ENCODE results near the gene MYO15B.
"Not testable (repeated sequence)": the region's sequence is repeated elsewhere in the genome, so short reads cannot be mapped to it uniquely, and the experiment has no call there.

Gene MYO15B

DNA sequence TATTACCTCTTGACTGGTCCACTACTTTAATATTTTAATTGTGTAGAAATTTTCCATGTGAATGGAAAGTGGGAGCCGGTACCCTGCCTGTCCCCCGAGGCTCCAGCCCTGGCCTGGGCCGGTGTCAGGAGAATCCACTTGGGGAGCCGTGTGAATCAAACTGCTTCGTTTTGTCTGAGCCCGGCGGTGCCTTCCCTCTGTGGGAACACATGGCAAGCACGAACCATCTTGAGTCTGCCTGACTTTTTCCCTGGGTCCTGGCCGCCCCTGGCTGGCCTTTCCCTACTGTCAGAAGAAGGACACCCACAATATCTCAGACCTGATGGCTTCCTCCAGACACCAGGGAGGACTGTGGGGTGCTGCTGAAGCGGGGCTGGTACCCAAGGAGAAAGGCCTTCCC, 12.4 kb upstream of the MYO15B start:
- no peak for DNase-seq (ENCODE audit: low read depth in 2 of 2, low spot score in 1 of 2)

DNA sequence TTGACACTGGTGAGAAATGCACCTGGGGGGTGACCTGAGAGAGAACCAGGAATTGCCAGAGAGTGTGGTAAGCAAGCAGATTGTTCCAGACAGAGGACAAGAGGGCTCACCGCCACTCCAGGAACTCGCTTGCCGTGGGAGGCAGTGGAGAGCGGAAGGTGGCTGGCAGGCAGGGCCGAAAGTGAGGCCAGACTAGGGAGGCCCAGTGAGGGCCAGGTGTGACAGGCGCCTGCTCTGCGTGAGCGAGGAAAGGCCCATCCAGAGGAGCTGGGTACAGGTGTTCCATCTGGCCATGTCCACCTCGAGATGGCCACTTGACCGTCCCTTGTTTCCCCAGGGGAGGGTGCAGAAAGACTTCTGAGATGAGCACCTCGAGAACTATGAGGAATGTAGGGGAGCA, 11.9 kb upstream of the MYO15B start:
- no peak for DNase-seq (ENCODE audit: low read depth in 2 of 2, low spot score in 1 of 2)

DNA sequence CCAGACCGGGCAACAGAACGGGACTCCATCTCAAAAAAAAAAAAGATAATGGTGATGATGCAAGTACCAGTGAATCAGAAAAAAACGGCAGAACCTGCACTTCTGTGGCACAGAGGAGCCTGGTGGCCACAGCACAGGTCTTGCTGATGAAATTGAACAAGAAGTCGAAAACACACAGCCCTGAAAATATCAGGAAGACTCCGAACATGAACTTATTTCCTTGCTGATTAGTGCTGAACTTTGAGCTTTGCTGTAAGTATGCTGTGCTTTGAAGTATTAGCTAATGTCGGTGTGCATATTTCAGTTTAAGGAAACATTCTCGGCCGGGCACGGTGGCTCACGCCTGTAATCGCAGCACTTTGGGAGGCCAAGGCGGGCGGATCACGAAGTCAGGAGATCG, 10.9 kb upstream of the MYO15B start:
- no peak for DNase-seq (ENCODE audit: low read depth in 2 of 2, low spot score in 1 of 2)

DNA sequence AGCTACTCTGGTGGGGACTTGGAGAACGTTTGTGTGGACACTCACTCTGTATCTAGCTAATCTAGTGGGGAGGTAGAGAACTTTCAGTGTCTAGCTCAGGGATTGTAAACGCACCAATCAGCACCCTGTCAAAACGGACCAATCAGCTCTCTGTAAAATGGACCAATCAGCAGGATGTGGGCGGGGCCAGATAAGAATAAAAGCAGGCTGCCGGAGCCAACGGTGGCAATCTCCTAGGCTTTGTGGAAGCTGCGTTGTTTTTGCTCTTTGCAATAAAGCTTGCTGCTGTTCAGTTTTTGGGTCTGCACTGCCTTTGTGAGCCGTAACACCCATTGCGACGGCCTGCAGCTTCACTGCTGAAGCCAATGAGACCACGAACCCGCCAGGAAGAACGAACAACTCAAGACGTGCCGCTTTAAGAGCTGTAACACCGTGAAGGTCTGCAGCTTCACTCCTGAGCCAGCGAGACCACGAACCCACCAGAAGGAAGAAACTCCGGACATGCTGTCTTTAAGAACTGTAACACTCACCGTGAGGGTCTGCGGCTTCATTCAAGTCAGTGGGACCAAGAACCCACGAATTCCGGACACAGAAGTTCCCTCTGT, 6.4 kb upstream of the MYO15B start:
- DNase-seq (ENCODE audit: low read depth in 2 of 2, low spot score in 1 of 2), result peak in 1 of 2 donors; percentile 28

DNA sequence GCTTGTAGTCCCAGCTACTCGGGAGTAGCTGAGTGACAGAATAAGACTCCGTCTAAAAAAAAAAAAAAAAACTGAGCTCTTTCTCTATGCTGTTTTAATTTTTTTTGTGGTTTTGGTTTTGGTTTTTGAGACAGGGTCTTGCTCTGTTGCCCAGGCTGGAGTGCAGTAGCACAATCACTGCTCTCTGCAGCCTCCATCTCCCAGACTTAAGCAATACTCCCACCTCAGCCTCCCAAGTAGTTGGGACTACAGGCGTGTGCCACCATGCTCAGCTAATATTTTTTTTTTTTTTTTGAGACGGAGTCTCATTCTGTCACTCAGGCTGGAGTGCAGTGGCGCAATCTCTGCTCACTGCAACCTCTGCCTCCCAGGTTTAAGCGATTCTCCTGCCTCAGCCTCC, 4.4 kb upstream of the MYO15B start:
- DNase-seq (ENCODE audit: low read depth in 2 of 2, low spot score in 1 of 2), result not testable (repeated sequence)

DNA sequence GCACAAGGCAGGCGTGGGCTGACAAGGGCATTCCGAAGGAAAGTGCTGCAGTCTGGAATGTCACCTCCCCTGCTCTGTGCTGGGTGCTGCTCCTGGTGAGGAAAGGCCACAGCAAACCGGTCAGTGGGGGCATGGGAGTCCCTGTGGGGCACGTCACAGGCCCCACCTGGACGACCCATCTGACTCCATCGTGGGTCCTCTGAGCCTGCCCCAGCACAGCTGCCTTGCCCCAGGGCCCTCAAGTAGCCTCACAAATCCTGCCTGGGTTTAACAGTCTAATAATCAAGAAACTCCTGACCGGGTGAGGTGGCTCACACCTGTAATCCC, 2.8 kb upstream of the MYO15B start:
- DNase-seq (ENCODE audit: low read depth in 2 of 2, low spot score in 1 of 2), result no peak

DNA sequence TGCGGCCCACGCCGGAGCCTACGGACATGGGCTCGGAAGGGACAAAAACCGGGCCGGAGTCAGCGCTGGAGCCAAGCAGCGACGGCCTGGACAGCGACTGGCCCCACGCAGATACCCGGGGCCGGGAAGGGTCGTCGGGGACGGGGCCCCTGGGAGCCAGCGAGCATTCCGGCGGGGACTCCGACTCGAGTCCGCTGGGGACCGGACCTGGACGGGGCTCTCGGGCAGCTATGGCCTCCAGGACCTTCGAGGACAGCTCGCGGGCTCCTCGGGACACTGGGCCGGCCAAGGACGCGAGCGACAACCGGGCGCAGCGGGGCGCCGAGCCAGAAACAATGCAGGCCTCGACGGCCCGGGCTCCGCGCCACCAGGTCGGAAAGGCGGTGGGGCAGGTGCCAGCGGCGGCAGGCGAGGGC, 1.0 kb downstream of the MYO15B start:
- no peak for DNase-seq (ENCODE audit: low read depth in 2 of 2, low spot score in 1 of 2)

DNA sequence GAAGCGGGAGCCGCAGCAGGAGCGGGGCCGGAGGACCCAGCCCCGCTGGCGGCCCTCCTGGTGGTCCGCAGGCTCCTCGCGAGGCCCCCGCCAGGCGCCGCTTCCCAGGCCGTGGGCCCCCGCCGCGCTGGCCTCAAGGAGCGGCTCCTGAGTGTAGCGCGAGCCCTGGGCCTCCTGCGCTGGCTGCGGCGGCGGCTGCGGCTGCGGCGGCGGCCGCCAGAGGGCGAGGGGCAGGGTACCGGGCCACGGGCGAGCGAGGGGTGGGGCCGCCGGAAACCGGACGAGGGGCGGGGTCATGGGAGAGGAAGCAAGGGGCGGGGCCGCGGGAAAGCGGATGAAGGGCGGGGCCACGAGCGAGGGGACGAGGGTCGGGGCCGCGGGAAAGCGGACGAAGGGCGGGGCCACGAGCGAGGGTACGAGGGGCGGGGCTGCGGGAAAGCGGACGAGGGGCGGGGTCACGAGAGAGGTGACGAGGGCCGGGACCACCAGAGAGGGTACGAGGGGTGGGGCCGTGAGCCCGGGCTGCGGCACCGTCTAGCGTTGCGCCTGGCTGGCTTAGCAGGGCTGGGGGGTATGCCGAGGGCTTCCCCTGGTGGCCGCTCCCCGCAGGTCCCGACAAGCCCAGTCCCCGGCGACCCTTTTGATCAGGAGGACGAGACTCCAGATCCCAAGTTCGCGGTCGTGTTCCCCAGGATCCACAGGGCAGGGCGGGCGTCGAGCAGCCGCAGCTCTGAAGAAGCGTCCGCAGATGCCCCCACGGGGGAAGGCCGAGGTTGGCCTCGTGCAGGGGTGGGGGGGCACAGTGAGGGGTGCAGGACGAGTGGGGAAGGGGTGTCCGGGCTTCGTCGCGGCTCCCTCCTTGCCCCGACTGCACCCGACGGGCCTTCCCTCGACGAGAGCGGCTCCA, 1.7 kb downstream of the MYO15B start:
- peak; percentile 90 to 95 for DNase-seq (ENCODE audit: low read depth in 2 of 2, low spot score in 1 of 2)

DNA sequence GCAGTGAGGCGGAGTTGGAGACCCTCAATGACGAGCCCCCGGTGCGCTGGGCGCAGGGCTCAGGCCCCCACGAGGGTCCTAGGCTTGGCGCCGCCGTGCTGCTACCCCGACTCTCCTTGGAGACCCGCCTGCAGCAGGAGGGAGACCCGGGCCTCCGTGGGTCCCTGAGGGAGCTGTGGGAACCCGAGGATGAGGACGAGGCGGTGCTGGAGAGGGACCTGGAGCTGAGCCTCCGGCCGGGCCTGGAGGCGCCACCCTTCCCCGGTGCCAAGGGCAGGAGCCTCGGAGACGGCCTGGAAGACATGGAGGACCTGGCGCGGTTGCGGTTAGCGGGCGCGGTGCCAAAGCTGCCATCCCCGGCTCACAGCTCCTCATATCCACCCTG, 2.3 kb downstream of the MYO15B start:
- DNase-seq (ENCODE audit: low read depth in 2 of 2, low spot score in 1 of 2), result no peak

DNA sequence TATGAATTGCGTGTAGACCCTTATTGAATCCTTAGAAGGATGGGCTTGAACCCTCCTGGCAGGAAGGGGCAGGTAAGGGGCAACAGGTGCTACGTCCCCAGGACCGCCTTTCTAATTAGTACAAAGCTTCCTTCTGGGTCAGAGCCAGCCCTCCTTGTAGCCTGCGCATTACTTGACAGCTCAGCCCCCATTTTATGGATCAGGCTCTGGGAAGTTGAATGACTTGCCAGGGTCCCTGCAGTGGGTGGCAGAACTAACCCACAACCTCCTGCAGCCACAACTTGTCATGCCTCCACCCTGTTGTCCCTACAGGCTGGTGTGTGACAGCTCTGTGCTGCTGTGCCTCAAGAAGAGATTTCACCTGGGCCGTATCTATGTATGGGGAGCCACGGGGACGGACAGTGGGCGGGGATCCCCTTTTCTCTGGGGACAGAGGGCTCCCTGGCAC, 2.7 kb downstream of the MYO15B start:
- DNase-seq (ENCODE audit: low read depth in 2 of 2, low spot score in 1 of 2), result no peak

DNA sequence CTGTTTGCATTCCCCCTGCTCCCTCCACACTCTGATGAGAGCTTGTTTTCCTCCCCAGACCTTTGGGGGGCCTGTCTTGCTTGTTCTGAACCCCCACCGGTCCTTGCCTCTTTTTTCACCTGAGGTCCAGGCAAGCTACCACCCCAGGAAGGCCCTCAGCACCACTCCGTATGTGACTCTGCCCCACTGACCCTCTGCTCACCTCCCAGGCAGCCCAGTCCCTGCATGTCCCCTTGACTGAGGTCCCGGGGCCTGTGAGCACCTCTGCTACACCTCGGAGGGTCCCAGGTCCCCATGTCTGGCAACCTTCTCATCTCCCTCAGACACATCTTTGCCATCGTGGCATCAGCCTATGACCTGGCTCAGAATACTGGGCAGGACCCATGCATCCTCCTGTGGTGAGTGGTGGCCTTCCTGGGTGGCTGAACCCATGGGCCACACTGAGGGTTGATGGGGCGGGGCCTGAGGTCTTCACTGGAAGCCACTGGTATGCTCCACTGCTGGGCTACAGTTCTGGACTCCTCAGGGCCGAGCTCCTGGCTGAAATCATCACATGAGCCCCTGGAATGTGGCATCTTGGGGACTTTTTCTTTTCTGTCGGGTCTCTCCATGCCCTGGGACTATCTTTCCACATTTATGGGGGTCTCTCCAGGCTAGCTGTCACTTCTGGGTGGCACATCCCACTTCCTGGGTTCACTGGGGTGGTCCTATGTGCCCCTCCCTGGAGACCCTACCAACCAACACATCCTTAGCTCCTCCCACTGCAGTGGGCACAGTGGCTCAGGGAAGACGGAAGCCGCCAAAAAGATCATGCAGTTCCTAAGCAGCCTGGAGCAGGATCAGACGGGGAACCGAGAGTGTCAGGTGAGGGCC, 3.5 kb downstream of the MYO15B start:
- DNase-seq (ENCODE audit: low read depth in 2 of 2, low spot score in 1 of 2), result no peak

DNA sequence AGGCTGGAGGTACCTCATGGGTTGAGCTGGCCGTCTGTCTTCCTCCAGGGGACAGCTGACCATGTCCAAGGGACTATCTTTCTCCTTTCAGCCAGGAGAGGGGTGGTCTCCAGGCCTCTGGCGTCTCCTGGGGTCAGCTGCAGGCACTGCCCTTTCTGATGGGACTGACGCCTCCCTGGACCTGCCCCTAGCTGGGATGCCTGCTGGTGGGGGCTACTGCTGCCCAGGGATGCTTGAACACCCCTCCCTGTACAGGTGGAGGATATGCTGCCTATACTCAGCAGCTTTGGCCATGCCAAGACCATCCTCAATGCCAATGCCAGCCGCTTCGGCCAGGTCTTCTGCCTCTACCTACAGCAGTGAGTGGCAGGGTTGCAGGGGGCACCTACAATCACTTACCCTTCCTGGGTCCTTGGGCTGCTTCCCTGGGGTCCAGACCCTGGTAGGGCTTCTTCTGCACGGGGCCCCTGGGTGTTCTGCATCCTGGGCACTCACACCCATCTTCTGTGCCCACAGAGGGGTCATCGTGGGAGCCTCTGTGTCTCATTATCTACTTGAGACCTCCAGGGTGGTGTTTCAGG, 4.2 kb downstream of the MYO15B start:
- no peak for DNase-seq (ENCODE audit: low read depth in 2 of 2, low spot score in 1 of 2)

DNA sequence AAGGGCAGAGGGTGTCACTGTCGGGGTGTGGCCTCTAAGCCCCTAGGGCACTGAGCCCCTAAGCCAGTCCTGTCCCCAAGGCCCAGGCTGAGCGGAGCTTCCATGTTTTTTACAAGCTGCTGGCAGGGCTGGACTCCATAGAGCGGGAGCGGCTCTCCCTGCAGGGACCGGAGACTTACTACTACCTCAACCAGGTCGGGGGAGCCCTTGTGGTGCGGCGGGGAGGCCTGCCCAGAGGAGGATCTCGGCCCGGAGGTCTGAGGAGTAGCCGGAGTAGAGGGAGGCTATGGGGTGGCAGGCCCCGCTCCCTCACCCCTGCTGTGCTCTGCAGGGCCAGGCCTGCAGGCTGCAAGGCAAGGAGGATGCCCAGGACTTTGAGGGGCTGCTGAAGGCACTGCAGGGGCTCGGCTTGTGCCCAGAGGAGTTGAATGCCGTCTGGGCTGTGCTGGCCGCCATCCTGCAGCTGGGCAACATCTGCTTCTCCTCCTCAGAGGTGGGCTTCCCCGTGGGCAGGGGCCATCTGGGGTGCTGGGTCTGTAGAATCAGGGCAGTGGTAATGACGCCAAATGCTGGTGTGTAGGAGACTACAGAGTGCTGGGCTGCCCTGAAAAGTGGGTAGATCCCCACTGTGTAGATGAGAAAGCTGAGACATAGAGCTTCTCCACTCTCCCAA, 4.9 kb downstream of the MYO15B start:
- no peak for DNase-seq (ENCODE audit: low read depth in 2 of 2, low spot score in 1 of 2)

DNA sequence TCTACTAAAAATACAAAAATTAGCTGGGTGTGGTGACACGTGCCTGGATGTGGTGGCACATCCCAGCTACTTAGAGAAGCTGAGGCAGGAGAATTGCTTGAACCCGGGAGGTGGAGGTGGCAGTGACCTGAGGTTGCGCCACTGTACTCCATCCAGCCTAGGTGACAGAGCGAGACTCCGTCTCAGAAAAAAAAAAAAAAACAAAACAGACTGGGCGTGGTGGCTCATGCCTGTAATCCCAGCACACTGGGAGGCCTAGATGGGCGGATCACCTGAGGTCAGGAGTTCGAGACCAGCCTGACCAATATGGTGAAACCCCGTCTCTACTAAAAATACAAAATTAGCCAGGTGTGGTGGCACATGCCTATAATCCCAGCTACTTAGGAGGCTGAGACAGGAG, 5.8 kb downstream of the MYO15B start:
- DNase-seq (ENCODE audit: low read depth in 2 of 2, low spot score in 1 of 2), result not testable (repeated sequence)

DNA sequence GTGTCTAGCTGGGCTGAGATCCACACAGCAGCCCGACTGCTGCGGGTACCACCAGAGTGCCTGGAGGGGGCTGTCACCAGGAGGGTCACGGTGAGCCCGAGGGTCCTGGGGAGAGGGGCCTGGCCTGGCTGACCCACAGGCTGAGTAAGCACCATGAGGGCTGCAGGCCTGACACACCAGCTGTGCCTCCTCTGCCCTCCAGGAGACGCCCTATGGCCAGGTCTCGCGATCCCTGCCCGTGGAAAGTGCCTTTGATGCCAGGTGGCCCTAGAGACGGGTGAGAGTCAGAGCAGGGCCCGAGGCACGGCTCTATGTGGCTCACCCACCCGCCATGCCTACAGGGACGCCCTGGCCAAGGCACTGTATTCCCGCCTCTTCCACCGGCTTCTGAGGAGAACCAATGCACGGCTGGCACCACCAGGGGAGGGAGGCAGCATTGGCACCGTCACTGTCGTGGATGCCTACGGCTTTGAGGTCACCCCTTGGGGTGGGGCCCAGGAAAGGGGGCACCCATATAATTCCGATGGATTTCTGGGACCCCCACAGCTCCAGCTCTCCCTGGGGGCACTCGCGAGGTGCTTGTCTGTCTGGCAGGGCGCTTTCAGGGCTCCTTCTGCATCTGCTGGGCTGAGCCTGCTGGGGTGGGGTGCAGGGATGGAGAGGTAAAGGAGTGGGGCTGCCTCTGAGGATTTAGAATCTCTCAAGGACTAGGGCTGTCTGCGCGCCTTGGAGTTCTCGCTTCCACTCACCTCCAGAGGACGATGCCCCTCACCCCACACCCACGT, 7.1 kb downstream of the MYO15B start:
- DNase-seq (ENCODE audit: low read depth in 2 of 2, low spot score in 1 of 2), result no peak

DNA sequence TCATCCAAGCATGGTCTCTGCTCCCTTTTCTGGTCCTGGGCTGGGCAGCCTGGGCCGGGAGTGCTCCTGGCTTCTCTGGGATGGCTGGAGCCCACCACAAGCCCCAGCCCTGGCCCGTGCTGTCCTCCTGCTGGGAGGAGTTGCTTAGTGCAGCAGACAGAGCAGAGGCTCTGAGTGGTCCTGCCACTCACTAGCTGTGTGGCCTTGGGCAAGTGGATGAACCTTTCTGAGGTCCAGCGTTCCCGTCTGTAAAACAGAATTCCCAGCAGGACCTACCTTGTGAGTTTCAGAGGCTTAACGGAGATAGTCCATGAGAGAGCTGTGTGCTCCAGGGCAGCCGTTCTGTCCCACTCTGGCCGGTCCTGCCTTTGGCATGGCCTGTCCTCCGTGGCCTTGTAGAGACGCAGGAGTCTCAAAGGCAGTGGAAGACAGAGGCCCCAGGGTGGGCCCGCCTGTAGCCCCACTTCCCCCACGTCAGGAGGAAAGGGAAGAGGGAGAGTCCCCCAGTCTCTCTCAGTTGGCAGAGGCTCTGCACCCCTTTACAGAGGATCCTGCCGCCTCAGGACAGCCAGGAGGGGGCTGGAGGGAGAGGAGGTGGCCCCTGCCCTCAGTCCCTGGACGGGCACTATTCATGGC, 7.8 kb downstream of the MYO15B start:
- no peak for DNase-seq (ENCODE audit: low read depth in 2 of 2, low spot score in 1 of 2)

DNA sequence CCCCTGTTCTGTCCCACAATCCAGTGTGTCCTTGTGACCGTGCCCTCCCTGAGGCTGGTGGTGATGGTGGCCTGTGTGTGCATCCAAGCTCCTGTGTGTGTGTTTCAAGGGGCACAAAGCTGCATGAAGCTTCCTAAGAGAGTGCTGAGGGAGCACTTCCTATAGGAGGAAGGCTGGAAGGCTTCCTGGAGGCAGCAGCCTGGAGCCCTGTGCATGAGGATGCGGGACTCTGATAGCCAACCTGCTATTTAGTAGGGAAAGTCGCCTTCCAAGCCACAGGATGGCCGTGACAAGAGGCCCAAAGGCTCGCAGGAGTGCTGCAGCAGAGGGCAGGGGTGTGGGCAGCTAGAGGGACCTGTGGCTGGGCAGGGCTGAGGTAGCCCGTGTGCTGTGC, 8.3 kb downstream of the MYO15B start:
- no peak for DNase-seq (ENCODE audit: low read depth in 2 of 2, low spot score in 1 of 2)

DNA sequence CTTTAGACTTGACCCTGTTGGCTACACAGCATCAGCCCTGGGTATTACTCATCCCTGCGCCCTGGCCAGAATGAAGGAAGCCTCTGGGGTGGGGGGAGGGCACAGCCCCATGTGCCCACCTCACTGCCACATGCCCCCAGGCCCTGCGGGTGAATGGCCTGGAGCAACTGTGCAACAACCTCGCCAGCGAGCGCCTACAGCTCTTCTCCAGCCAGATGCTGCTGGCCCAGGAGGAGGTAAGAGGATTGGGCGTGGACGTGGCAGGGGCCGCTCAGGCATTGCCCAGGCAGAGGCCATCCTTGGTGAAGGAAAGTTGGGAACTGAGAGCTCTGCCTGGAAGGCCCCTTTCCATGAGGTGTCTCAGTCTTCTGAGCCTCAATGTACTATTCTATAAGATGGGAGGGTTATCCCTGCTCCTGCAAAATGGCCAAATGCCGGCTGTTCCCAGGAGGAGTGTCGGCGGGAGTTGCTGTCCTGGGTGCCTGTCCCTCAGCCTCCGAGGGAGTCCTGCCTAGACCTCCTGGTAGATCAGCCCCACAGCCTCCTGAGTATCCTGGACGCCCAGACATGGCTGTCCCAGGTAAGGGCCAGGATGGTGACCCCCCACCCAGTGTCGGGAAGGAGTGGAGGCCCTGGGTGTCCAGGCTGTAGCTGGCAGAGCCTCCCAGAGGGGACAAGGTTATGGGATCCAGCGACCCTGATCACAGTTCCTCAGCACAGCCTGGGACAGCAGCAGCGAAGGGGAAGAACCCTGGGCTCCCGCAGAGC, 8.9 kb downstream of the MYO15B start:
- no peak for DNase-seq (ENCODE audit: low read depth in 2 of 2, low spot score in 1 of 2)

All from stimulated activated CD8-positive, alpha-beta memory T cell treated with anti-CD3 and anti-CD28 coated beads, Interleukin-4, amount 100 ng/mL, for 1 hour (primary cell).